Measurements from ENCODE around the gene KDM4B.

KDM4B gene

GRCh38 chr19:4986056-4986455 is 17.1 kb downstream of the KDM4B start:
- no peak for DNase-seq

- DNase-seq: no peak
Observed at GRCh38 chr19:4986471-4986891, 17.6 kb downstream of the KDM4B start.

DNA sequence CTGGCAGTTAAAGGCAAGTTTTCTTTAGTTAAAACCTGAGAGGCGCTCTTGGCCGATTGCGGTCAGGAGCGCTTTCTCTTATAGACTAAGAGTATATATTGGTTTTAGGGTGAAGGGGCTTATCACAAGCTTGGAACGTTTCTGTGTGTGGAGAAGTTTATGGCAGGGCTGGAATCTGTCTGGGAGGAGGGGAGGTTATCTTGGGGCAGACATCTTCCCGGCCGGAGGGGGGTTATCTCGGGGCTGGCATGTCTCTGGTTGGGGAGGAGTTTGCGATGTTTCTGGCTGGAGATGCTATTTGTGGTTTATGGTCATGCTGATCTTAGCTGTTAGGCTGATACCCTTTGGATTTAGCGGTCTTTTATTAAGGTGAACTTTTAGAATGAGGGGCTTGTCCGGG is 18.3 kb downstream of the KDM4B start:
- DNase-seq: no peak

GRCh38 chr19:4987692-4988370 is 18.9 kb downstream of the KDM4B start:
- DNase-seq: no peak

DNA sequence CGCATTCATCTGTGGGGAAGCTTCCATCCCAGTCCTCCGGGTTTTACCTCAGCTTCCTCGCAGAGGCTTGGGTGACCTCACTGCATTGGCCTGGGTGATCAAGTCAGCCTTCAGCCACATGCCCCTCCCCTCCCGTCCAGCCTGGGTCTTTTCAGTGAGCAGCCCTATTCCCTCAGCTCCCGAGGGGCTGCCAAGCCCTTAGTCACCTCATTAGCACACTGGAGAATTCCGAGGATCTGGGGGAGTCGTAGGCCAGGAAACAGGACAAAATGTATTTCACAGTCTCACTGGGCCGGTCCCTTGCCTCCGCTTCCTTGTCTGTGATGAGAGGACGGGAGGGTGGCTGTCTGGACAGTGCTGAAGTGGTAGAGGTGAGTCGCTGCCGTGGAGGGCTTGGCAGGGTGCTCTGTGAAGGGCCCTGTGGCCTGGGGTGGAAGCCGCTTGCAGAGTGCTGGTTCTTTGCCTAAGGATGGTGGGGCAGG is 19.9 kb downstream of the KDM4B start:
- DNase-seq: no peak

DNA sequence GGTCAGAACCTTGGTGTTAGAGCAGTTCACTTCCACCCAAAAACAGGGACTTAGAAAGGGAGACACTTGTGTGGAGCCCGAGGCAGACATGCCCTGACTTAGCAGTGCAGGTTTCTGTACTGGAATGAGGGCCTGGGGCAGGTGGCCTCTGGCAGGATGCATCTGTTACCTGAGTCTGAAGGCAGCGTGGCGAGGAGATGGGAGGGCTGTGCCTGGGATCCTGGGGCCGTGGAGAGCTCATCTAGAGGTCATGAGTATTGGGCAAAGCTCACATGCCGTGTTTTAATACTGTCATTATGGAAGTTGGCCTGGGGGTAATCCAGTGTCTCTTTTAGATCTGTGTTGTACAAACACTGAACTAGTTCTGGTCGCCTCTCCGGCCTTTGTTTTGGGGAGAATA is 21.4 kb downstream of the KDM4B start:
- no peak for DNase-seq

- DNase-seq: no peak
Observed at GRCh38 chr19:4991538-4991937, 22.6 kb downstream of the KDM4B start.

GRCh38 chr19:4991996-4992698 is 23.2 kb downstream of the KDM4B start:
- DNase-seq: no peak

DNA sequence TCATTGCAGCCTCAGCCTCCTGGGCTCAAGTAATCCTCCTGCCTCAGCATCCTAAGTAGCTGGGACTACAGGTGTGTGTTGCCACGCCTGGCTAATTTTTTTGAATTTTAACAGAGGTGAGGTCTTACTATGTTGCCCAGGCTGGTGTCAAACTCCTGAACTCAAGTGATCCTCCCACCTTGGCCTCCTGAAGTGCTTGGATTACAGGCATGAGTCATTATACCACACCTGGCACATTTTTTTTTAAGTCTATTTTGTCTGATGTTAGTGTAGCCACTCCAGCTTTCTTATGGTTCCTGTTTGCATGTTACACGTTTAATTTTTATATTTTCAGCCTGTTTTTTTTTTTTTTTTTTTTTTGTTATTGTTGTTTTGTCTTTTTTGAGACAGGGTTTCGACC is 24.8 kb downstream of the KDM4B start:
- DNase-seq: no peak

- DNase-seq: no peak
Observed at GRCh38 chr19:4996701-4997100, 27.8 kb downstream of the KDM4B start.

DNA sequence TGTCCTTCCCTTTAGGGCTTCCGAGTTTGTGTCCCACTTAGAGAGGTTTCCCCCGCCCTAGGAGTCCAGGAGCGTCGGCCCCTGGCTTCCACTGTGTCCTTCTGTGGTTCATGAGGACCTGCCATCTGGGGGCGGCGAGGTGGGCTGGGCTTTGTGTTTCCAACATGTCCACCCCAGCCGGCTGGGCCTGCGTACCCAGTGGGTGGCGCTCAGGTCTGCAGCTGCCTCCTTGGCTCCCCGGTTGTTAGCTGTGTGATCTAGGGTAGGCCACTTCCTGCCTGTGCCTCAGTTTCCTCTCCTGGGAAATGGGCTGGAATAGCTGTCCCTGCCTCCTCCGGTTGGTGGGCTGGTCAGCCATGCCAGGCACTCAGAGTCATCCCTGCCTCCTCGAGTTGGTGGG is 28.4 kb downstream of the KDM4B start:
- DNase-seq: no peak

DNA sequence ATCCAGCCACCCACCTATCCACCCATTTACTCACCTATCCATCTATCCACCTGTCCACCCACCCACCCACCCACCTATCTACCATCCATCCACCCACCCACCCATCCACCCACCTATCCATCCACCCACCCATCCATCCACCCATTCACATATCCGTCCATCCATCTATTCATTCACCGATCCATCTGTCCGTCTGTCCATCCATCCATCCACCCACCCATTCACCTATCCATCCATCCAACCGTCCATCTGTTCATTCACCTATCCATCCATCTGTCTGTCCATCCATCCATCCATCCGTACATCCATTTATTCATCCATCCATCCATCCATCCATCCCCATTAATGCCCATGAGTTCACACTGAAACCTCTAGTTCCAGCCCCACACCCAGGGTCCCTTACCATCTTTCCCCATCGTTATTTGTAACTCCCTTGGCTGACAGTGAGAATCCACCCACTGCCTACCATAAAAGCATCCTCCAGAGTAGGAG is 31.3 kb downstream of the KDM4B start:
- no peak for DNase-seq

- no peak for DNase-seq
Observed at GRCh38 chr19:5001615-5002014, 32.7 kb downstream of the KDM4B start.

GRCh38 chr19:5002143-5002542 is 33.2 kb downstream of the KDM4B start:
- DNase-seq: no peak

GRCh38 chr19:5003781-5004180 is 34.9 kb downstream of the KDM4B start:
- no peak for DNase-seq

DNA sequence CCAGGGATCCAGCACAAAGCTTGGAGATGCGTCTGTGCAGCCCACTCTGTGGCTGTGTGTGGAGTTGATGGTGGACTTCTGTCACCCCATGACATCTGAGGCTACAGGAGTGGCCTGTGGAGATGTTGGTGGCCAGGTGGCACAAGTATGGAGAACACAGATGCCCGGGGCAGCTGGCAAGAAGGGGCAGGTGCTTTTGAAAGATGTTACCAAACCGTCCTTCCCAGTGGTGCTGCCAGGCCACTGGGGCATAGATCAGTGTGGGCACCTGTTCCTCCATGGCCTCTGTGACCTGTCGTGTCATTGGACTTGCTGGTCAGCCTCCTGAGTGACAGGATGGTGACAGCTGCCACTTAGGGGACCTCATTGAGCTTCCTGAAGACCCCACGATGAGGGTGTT is 36.2 kb downstream of the KDM4B start:
- no peak for DNase-seq

DNA sequence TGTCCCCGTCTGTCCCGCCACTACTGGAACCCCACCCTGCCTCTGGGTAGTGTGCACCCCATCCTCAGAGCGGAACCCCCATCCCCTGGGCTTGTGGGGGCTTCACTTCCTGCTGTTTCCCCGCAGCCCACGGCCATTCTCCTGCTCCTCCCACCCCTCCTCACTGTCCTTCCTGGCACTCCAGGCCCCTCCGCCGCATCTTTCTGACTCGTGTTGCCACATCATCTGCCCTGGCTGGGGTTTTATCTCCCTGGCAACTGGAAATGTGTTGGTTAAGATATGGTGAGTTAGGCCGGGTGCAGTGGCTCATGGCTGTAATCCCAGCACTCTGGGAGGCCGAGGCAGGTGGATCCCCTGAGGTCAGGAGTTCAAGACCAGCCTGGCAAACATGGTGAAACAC is 37.3 kb downstream of the KDM4B start:
- DNase-seq: no peak

- no peak for DNase-seq
Observed at GRCh38 chr19:5006821-5007220, 37.9 kb downstream of the KDM4B start.

GRCh38 chr19:5011476-5012238 is 42.7 kb downstream of the KDM4B start:
- no peak for DNase-seq

DNA sequence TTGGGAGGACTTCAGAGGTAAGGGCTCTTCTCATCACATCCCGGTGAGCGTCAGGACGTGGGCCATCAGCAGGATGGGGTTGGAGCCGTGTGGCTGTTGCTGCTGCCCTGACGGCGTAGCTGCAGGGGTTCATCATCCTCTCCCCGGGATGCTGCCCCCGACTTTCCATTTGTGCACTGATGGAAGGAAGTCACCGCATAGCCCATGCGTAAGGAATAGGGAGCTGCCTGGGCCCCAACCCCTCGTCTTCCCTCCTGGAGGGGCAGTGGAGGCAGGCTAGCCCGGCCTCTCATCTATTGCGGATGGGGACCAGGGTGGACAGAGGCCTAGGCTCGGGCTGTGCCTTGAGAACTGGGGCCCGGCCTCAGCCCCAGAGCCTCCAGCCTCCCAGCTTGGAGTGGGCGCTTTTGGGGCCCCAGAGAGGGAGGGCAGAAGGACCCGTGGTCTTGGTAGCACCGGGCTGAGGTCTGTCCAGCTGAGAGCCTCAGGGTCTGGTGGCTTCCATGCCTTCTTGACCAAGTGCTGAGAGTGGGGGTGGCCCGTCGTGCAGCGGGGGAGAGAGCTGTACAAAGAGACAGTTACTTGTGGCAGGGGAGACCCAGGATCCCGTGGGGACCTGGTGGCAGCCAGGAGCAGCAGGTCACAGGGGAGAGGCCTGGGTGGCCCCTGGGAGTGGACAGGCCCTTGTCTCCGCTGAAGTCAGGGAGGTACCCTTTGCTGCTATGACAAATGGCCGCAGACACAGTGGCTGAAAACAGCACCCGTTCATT is 44.0 kb downstream of the KDM4B start:
- DNase-seq: no peak

DNA sequence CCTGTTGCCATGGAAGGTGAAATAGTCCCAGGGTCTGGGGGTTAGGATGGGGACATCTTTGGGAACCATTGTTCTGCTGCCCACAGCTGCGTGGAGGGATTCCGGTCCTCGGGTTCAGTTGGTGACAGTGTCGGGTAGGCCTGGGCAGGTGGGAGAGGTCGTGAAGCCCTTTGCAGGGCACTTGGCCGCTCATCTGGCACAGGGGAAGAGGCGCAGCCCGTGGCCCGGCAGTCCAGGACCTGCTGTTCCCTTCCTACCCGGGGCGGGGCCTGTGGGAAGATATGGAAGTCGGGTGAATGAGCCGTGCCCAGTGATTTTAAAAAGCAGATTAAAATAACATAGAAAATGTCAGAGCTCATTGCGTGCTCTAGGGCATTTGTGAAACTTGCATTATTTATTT is 44.8 kb downstream of the KDM4B start:
- DNase-seq: no peak

- no peak for DNase-seq
Observed at GRCh38 chr19:5014941-5015340, 46.0 kb downstream of the KDM4B start.

- no peak for DNase-seq
Observed at GRCh38 chr19:5016268-5016667, 47.4 kb downstream of the KDM4B start.

All from SIG-M5 (cell line).